ENCODE data around the gene SCAPER.

SCAPER gene

DNA sequence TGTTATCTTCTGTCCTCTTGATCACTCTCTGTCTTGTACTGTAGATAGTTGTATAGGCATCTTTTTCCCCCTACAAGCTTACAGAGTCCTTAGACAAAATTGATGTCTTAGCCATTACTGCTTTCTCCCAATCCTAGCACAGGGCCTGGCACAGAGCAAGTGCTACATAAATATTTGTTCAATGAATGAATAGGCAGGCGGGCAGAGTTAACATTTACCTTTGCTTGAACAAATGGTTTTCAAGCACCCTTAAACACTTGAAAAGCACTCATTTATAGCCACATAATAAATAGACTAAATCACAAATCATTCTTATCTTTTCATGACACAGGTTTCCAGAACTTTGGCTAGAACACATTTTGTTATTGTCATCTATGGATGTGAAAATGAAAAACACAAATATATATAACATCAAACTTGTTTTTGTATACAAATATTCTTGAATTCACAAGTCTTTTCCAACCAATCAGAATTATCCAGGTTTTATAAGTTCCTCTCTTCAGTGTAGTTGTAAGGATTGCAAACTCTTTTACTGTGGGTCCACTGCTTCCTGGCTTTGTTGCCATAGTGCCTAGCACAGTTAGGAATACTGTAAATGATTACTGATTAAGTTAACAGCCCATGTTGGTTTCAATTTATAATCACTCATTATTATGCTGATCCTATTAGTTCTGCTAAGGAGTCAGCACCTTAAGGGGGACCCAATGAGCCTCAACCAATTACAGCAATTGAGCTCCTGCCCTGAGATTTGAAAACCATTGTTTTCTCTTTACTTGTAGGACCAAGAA lies 506.6 kb downstream of the SCAPER start:
- no peak overlapping the region for H3K9ac ChIP-seq (ENCODE audit: low read length in 2 of 2)
- no peaks in the 10 kb centered on the region for H3K4me1 ChIP-seq (ENCODE audit: control insufficient read depth, insufficient read depth, low read length)
- H3K27me3 ChIP-seq (ENCODE audit: control insufficient read depth in 1 of 2, insufficient read depth in 2 of 2, low read length in 2 of 2), result no peaks in the 10 kb centered on the region
- H3K9me3 ChIP-seq (ENCODE audit: control insufficient read depth in 2 of 2, low read length in 2 of 2), result no peaks in the 10 kb centered on the region
- H3K4me3 ChIP-seq (ENCODE audit: low read length in 2 of 2), result no peak overlapping the region
- peaks cover 3 to 4% of the 10 kb centered on the region in 2 donors for H3K36me3 ChIP-seq (ENCODE audit: control insufficient read depth in 2 of 2, insufficient read depth in 2 of 2, low read length in 2 of 2)
- H3K27ac ChIP-seq (ENCODE audit: low read length), result no peak overlapping the region

DNA sequence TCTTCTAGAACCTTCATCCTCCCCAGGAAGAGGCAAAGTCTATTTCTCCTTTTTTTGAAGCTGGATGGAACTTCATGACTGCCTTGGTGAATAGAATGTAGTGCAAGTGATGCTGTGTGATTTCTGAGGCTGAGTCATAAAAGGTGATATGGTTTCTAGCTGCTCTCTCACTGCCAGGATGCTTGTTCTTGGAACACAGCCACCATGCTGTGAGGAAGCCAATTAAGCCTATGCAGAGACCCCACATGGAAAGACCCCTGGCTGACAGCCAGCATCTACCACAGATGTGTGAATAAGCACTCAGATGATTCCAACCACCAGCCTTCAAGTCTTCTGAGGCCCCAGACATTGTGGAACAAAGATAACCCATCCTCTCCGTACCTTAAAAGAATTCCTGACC lies 511.5 kb downstream of the SCAPER start:
- Histone ChIP-seq H3K27me3 (ENCODE audit: control insufficient read depth in 1 of 2, insufficient read depth in 2 of 2, low read length in 2 of 2) (no peaks in the 10 kb centered on the region), H3K4me3 (ENCODE audit: low read length in 2 of 2) (no peak overlapping the region), H3K36me3 (ENCODE audit: control insufficient read depth in 2 of 2, insufficient read depth in 2 of 2, low read length in 2 of 2) (no peaks in the 10 kb centered on the region), H3K4me1 (ENCODE audit: control insufficient read depth, insufficient read depth, low read length) (no peaks in the 10 kb centered on the region), H3K27ac (ENCODE audit: low read length) (no peak overlapping the region), H3K9ac (ENCODE audit: low read length in 2 of 2) (no peak overlapping the region), H3K9me3 (ENCODE audit: control insufficient read depth in 2 of 2, low read length in 2 of 2) (no peaks in the 10 kb centered on the region)

- Histone ChIP-seq H3K9ac (ENCODE audit: low read length in 2 of 2) (no peak overlapping the region), H3K4me3 (ENCODE audit: low read length in 2 of 2) (no peak overlapping the region), H3K27ac (ENCODE audit: low read length) (no peak overlapping the region), H3K36me3 (ENCODE audit: control insufficient read depth in 2 of 2, insufficient read depth in 2 of 2, low read length in 2 of 2) (no peaks in the 10 kb centered on the region), H3K4me1 (ENCODE audit: control insufficient read depth, insufficient read depth, low read length) (no peaks in the 10 kb centered on the region), H3K27me3 (ENCODE audit: control insufficient read depth in 1 of 2, insufficient read depth in 2 of 2, low read length in 2 of 2) (no peaks in the 10 kb centered on the region), H3K9me3 (ENCODE audit: control insufficient read depth in 2 of 2, low read length in 2 of 2) (no peaks in the 10 kb centered on the region)
Observed at GRCh38 chr15:76391847-76392246, 513.3 kb downstream of the SCAPER start.

DNA sequence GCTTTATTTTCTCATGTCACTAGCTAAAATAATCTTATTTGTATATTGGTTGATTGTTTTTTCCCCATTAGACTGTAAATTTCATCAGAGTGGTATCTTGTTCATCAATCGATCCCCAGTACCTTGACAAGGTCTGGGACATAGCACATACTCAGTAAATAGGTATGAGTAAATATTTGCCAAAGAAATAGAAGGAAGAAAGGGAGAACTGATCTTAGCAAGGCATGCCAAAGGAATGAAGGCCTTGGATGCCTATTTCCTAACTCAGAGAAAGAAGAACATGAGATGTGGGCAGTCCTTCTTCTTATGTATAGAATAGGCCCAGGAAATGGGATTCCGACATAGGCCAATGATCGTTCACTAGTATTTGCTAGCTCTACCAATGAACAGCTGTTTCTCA lies 513.8 kb downstream of the SCAPER start:
- Histone ChIP-seq H3K36me3 (ENCODE audit: control insufficient read depth in 2 of 2, insufficient read depth in 2 of 2, low read length in 2 of 2) (no peaks in the 10 kb centered on the region), H3K27ac (ENCODE audit: low read length) (no peak overlapping the region), H3K27me3 (ENCODE audit: control insufficient read depth in 1 of 2, insufficient read depth in 2 of 2, low read length in 2 of 2) (no peaks in the 10 kb centered on the region), H3K4me1 (ENCODE audit: control insufficient read depth, insufficient read depth, low read length) (no peaks in the 10 kb centered on the region), H3K4me3 (ENCODE audit: low read length in 2 of 2) (no peak overlapping the region), H3K9me3 (ENCODE audit: control insufficient read depth in 2 of 2, low read length in 2 of 2) (no peaks in the 10 kb centered on the region), H3K9ac (ENCODE audit: low read length in 2 of 2) (no peak overlapping the region)

DNA sequence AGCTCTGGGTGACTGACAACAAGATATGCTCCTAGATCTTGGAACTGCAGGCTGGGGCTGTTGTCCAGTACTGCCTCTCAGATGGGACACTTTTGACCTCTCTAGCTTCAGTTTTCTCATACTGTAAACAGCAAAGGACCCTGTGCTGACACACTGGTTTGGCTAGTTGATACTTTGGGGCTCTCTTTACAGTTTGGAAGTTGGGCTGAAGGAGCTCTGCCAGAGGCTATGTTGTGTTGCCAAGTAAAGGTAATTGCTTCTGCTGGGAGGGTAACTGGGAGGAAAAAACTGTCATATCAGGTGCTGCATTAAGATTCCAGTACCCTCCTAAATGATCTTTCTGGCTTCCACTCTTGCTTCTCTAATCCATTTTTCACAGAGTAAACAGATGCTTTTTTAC lies 514.6 kb downstream of the SCAPER start:
- no peaks in the 10 kb centered on the region for H3K9me3 ChIP-seq (ENCODE audit: control insufficient read depth in 2 of 2, low read length in 2 of 2)
- H3K27me3 ChIP-seq (ENCODE audit: control insufficient read depth in 1 of 2, insufficient read depth in 2 of 2, low read length in 2 of 2), result no peaks in the 10 kb centered on the region
- no peaks in the 10 kb centered on the region for H3K36me3 ChIP-seq (ENCODE audit: control insufficient read depth in 2 of 2, insufficient read depth in 2 of 2, low read length in 2 of 2)
- no peak overlapping the region for H3K27ac ChIP-seq (ENCODE audit: low read length)
- no peak overlapping the region for H3K4me3 ChIP-seq (ENCODE audit: low read length in 2 of 2)
- H3K9ac ChIP-seq (ENCODE audit: low read length in 2 of 2), result no peak overlapping the region
- H3K4me1 ChIP-seq (ENCODE audit: control insufficient read depth, insufficient read depth, low read length), result no peaks in the 10 kb centered on the region

DNA sequence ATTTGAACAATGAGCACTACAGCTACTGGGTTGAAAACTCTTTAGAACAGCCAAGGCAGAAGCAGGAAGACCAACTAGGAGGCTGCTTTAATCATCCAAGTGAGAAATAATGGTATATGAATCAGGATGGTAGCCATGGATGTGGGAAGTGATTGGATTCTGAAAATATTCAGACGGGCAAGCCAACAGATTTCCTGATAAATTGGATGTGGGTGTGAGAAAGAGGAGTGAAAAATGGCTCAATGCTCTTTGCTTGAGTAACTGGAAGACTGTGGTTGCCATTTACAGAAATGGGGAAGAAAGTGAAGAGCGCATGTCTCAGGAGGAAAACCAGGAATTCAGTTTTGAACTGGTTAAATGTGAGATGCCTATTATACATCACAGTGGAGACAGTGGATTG lies 518.2 kb downstream of the SCAPER start:
- Histone ChIP-seq H3K9ac (ENCODE audit: low read length in 2 of 2) (no peak overlapping the region), H3K4me1 (ENCODE audit: control insufficient read depth, insufficient read depth, low read length) (no peaks in the 10 kb centered on the region)

GRCh38 chr15:76386178-76386577 lies 519.0 kb downstream of the SCAPER start:
- Histone ChIP-seq H3K27ac (ENCODE audit: low read length) (no peak overlapping the region), H3K4me3 (ENCODE audit: low read length in 2 of 2) (no peak overlapping the region), H3K9me3 (ENCODE audit: control insufficient read depth in 2 of 2, low read length in 2 of 2) (no peaks in the 10 kb centered on the region), H3K4me1 (ENCODE audit: control insufficient read depth, insufficient read depth, low read length) (no peaks in the 10 kb centered on the region), H3K27me3 (ENCODE audit: control insufficient read depth in 1 of 2, insufficient read depth in 2 of 2, low read length in 2 of 2) (no peaks in the 10 kb centered on the region), H3K36me3 (ENCODE audit: control insufficient read depth in 2 of 2, insufficient read depth in 2 of 2, low read length in 2 of 2) (peaks cover 0 to 2% of the 10 kb centered on the region in 2 donors), H3K9ac (ENCODE audit: low read length in 2 of 2) (no peak overlapping the region)

More for the DNA sequence above, 518.2 kb downstream of the SCAPER start:
- H3K9me3 ChIP-seq (ENCODE audit: control insufficient read depth in 2 of 2, low read length in 2 of 2), result no peaks in the 10 kb centered on the region
- H3K27me3 ChIP-seq (ENCODE audit: control insufficient read depth in 1 of 2, insufficient read depth in 2 of 2, low read length in 2 of 2), result no peaks in the 10 kb centered on the region
- peaks cover 0 to 2% of the 10 kb centered on the region in 2 donors for H3K36me3 ChIP-seq (ENCODE audit: control insufficient read depth in 2 of 2, insufficient read depth in 2 of 2, low read length in 2 of 2)
- H3K27ac ChIP-seq (ENCODE audit: low read length), result no peak overlapping the region
- H3K4me3 ChIP-seq (ENCODE audit: low read length in 2 of 2), result no peak overlapping the region

- H3K4me1 ChIP-seq (ENCODE audit: control insufficient read depth, insufficient read depth, low read length), result no peaks in the 10 kb centered on the region
- no peak overlapping the region for H3K4me3 ChIP-seq (ENCODE audit: low read length in 2 of 2)
- peaks cover 0 to 2% of the 10 kb centered on the region in 2 donors for H3K36me3 ChIP-seq (ENCODE audit: control insufficient read depth in 2 of 2, insufficient read depth in 2 of 2, low read length in 2 of 2)
- H3K9me3 ChIP-seq (ENCODE audit: control insufficient read depth in 2 of 2, low read length in 2 of 2), result no peaks in the 10 kb centered on the region
- H3K27ac ChIP-seq (ENCODE audit: low read length), result no peak overlapping the region
- no peaks in the 10 kb centered on the region for H3K27me3 ChIP-seq (ENCODE audit: control insufficient read depth in 1 of 2, insufficient read depth in 2 of 2, low read length in 2 of 2)
- no peak overlapping the region for H3K9ac ChIP-seq (ENCODE audit: low read length in 2 of 2)
Observed at GRCh38 chr15:76384409-76384808, 520.7 kb downstream of the SCAPER start.

DNA sequence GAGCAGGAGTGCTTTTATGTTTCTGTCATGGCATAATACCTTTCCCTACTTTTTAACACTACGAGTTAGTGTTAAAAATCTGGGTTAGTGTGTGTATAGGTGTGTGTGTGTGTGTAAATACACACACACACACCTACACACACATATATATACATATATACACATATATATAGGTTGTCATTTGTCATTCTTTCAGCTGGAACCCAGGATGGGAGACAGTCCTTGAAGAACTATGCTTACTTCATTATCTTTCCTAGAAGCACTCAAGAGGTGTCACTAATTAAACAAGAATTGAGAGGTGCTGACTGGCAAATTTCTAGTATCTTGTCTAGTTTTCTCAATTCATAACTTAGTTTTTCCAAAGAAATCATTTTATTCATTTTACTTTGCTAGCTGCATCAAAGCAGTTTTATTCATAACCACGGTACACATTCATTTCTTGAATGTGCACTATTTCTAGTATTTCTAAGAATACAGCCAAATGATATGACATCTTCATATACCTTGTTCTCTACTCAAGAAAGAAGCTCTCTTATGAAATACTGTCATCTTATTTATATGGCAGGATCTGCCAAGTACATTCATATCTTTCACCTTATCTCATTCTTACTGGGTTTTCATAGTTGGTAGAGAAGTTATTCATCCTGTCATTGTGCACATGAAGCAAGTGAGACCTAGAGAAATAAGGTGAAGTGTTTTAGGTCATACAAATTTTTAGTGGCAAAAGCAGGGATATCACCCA lies 522.0 kb downstream of the SCAPER start:
- H3K9me3 ChIP-seq (ENCODE audit: control insufficient read depth in 2 of 2, low read length in 2 of 2), result no peaks in the 10 kb centered on the region
- H3K27me3 ChIP-seq (ENCODE audit: control insufficient read depth in 1 of 2, insufficient read depth in 2 of 2, low read length in 2 of 2), result no peaks in the 10 kb centered on the region
- H3K27ac ChIP-seq (ENCODE audit: low read length), result no peak overlapping the region
- H3K4me1 ChIP-seq (ENCODE audit: control insufficient read depth, insufficient read depth, low read length), result no peaks in the 10 kb centered on the region
- no peak overlapping the region for H3K4me3 ChIP-seq (ENCODE audit: low read length in 2 of 2)
- no peak overlapping the region for H3K9ac ChIP-seq (ENCODE audit: low read length in 2 of 2)
- H3K36me3 ChIP-seq (ENCODE audit: control insufficient read depth in 2 of 2, insufficient read depth in 2 of 2, low read length in 2 of 2), result peaks cover 0 to 2% of the 10 kb centered on the region in 2 donors

- H3K36me3 ChIP-seq (ENCODE audit: control insufficient read depth in 2 of 2, insufficient read depth in 2 of 2, low read length in 2 of 2), result peaks cover 0 to 2% of the 10 kb centered on the region in 2 donors
- H3K4me3 ChIP-seq (ENCODE audit: low read length in 2 of 2), result no peak overlapping the region
- no peaks in the 10 kb centered on the region for H3K9me3 ChIP-seq (ENCODE audit: control insufficient read depth in 2 of 2, low read length in 2 of 2)
- no peak overlapping the region for H3K27ac ChIP-seq (ENCODE audit: low read length)
- H3K9ac ChIP-seq (ENCODE audit: low read length in 2 of 2), result no peak overlapping the region
- no peaks in the 10 kb centered on the region for H3K27me3 ChIP-seq (ENCODE audit: control insufficient read depth in 1 of 2, insufficient read depth in 2 of 2, low read length in 2 of 2)
- peaks cover 6% of the 10 kb centered on the region for H3K4me1 ChIP-seq (ENCODE audit: control insufficient read depth, insufficient read depth, low read length)
Observed at GRCh38 chr15:76381366-76381765, 523.8 kb downstream of the SCAPER start.

- H3K9ac ChIP-seq (ENCODE audit: low read length in 2 of 2), result no peak overlapping the region
- H3K4me3 ChIP-seq (ENCODE audit: low read length in 2 of 2), result no peak overlapping the region
- peaks cover 11% of the 10 kb centered on the region for H3K4me1 ChIP-seq (ENCODE audit: control insufficient read depth, insufficient read depth, low read length)
- H3K9me3 ChIP-seq (ENCODE audit: control insufficient read depth in 2 of 2, low read length in 2 of 2), result no peaks in the 10 kb centered on the region
- H3K27me3 ChIP-seq (ENCODE audit: control insufficient read depth in 1 of 2, insufficient read depth in 2 of 2, low read length in 2 of 2), result no peaks in the 10 kb centered on the region
- no peak overlapping the region for H3K27ac ChIP-seq (ENCODE audit: low read length)
- peaks cover 0 to 2% of the 10 kb centered on the region in 2 donors for H3K36me3 ChIP-seq (ENCODE audit: control insufficient read depth in 2 of 2, insufficient read depth in 2 of 2, low read length in 2 of 2)
Observed at GRCh38 chr15:76380249-76380648, 524.9 kb downstream of the SCAPER start.

All from stomach smooth muscle (tissue), 2 donors.